ENCODE measurements around the gene TCP11L2.
A peak's percentile ranks its signal among the peaks of the same experiment; 100 is the strongest.

Gene TCP11L2

DNA sequence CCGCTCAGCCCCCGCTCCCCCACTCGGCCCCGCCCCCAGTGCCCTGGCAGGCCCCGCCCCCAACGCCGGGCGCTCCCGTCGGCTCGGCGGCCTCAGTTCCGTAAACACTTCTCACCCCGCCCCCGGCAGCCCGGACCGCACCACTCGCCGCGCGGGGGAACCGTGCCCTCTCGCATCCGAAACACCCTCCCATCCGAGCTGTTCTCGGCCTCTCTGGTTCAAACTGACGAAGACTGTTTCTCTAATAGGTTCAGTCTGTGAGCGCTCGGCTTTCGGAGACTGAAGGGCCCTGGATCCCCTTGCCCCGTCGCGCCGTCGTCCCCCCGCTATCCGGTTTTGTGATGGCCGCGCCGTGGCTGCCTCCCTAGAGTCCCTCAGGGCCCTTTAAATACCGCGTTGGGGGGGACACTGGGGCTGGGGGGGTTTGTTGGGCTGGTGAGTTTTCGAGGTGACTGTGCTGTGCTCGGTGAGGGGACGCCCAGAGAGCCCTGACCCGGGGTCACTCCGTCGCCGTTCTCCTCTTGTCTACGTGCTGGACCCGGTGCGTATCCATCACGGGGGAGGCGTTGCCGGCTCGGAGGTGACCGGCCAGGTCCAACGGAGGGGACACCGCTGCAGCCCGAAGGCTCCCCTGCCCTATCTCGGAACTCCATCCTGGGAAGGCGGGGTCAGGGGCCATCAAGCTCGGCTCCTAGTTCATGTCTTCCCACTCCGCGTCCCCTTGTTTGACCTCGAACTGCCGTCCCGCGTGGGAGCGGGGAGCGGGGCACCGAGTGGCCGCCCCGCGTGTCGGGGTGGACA is at the start of gene TCP11L2:
TSS of gene TCP11L2 (plus strand) at position 333 of the 801 bp plus-strand sequence. CDS start 8,343 bp downstream, outside the sequence.
- peak; percentile 84 to 89 for DNase-seq (ENCODE audit: low read depth in 1 of 2, low spot score in 1 of 2)

DNA sequence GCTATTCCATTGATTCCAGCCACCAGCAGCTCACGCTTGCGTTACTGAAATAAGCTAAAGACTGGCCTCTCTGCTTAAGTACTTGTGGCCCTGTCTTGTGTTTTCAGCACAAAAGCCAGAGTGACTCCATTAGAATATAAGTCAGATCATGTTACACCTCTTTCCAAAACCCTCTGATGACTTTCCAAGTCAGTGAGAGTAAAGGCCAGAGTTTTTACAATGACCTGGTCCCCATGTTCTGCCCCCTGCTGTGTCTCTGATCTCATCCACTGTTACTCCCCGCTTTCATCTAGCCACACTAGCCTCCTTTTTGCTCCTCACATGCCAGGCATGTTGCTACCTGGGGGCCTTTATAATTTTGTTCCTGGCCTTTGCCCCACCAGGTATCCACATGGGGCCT is 47.8 kb upstream of the TCP11L2 start:
- DNase-seq (ENCODE audit: low read depth in 1 of 2, low spot score in 1 of 2) = no peak

DNA sequence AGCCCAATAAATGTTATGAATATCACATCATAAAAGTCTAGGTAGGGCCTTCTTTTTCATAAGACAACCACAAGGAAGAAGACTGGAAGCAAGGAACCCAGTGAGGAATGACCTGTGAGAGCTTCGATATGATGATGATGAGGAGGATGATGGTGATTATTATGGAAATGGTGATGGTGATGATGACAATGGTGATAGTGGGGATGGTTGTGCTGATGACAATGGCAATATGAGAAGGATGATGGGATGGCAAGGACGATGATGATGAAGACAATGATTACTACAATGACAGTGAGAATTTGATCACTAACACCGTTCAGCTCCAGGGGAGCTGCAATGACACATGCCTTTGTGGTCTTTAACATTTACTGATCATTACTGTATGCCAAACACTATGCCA is 47.0 kb upstream of the TCP11L2 start:
- DNase-seq (ENCODE audit: low read depth in 1 of 2, low spot score in 1 of 2) = no peak

DNA sequence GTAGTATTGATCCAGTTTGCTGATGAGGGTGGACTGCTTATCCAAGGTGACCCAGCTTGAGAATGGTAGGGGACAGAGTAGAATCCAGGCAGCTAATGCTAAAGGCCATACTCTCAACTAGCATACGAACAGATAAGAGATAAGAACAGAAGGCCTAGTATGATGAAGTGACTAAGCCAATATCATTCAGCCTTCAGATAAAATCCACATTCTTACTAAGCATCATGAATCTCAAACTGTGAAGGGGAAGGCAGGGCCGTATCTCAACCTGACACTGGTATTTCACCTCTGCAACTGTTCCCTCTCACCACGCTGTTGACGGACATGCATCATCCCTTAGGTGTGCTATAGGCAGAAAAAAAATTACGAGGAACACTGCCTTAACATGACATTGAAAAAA is 46.6 kb upstream of the TCP11L2 start:
- no peak for DNase-seq (ENCODE audit: low read depth in 1 of 2, low spot score in 1 of 2)

DNA sequence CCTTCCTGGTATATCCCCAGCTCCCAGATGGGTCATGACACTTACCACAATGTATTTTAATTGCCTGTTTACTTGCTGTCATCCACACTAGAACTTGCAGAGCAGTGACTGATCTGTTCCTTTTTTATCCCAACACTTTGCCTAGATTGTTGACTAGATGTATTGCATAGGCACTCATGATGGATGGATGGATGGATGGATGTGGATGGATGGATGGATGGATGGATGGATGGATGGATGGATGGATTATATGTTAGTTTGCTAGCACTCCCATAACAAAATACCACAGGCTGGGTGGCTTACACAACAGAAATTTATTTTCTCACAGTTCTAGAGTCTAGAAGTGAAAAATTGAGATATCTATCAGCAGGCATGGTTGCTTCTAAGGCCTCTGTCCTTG is 46.0 kb upstream of the TCP11L2 start:
- no peak for DNase-seq (ENCODE audit: low read depth in 1 of 2, low spot score in 1 of 2)

DNA sequence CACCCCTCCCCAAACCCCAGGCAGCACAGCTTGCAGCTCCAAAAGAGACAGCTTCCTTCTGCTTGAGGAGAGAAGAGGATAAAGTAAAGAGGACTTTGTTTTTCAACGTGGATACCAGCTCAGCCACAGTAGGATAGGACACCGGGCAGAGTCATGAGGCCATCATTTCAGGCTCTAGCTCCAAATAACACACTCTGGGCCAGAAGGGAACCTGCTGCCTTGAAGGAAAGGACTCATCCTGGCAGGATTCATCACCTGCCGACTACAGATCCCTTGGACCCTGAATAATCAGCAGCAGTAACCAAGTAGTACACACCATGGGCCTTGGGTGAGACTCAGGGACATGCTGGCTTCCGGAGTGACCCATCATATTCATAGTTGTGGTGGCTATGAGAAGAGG is 44.3 kb upstream of the TCP11L2 start:
- no peak for DNase-seq (ENCODE audit: low read depth in 1 of 2, low spot score in 1 of 2)

DNA sequence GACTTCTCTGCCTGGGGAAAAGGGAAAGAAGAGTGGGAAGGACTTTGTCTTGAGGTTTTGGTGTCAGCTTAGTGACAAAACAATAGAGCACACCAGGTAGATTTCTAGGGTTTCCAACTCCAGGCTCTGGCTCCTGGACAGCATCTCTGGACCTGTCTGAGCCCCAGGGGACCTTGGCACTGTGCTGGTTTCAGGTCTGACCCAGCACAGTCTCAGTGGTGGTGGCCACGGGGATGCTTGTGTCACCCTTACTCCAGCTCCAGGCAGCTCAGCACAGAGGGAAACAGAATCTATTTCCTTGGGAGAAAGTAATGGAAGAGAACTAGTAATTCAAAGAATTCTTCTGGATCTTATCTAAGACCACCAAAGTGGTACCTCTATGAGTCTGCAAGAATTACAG is 43.6 kb upstream of the TCP11L2 start:
- no peak for DNase-seq (ENCODE audit: low read depth in 1 of 2, low spot score in 1 of 2)

DNA sequence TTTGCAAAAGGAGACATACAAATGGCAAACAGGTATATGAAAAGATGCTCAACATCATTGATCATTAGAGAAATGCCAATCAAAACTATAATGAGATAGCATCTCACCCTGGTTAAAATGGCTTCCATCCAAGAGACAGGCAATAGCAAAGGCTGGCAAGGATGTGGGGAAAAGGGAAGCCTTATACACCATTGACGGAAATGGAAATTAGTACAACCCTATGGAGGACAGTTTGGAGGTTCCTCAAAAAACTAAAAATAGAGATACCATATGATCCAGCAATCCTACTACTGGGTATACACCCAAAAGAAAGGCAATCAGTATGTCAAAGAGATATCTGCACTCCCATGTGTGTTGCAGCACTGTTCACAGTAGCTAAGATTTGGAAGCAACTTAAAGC is 37.4 kb upstream of the TCP11L2 start:
- DNase-seq (ENCODE audit: low read depth in 1 of 2, low spot score in 1 of 2) = no peak

DNA sequence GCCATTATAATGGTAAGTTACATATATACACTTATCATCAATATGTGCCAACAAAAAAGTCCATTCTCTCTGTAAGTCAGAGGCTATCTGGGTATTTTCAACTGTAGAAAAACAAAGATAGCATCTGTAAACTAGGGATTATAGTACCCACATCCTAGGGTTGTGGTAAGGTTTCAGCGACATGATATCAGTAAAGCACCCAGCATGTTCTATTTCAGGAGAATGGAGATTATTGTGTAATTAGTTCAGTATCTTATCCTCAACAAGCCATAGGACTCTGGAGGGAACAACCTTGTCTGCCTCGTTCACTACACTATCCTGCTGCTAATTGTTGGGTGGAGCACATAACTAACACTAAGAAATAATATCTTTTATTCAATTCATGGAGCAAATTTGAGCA is 35.0 kb upstream of the TCP11L2 start:
- no peak for DNase-seq (ENCODE audit: low read depth in 1 of 2, low spot score in 1 of 2)

DNA sequence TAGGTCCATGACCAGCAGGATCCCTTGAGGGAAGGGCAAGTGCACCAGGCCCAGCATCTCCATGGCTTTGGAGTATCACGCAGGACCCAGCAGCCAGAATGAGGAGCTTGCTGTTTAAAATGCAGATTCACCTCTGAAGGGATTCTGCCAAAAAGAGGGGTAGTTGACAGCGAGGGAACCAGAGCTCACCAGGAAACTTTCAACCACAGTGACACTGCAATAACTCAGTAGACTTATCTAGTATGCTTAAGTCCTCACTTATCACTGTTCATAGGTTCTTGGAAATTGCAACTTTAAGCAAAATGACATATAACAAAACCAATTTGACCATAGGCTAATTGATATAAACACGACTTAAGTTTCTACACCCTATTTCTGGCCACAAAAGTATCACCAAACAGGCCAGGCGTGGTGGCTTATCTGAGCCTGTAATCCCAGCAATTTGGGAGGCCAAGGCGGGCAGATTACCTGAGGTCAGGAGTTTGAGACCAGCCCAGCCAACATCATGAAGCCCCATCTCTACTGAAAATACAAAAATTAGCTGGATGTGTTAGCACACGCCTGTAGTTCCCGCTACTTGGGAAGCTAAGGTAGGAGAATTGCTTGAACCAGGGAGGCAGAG is 33.3 kb upstream of the TCP11L2 start:
- no peak for DNase-seq (ENCODE audit: low read depth in 1 of 2, low spot score in 1 of 2)

DNA sequence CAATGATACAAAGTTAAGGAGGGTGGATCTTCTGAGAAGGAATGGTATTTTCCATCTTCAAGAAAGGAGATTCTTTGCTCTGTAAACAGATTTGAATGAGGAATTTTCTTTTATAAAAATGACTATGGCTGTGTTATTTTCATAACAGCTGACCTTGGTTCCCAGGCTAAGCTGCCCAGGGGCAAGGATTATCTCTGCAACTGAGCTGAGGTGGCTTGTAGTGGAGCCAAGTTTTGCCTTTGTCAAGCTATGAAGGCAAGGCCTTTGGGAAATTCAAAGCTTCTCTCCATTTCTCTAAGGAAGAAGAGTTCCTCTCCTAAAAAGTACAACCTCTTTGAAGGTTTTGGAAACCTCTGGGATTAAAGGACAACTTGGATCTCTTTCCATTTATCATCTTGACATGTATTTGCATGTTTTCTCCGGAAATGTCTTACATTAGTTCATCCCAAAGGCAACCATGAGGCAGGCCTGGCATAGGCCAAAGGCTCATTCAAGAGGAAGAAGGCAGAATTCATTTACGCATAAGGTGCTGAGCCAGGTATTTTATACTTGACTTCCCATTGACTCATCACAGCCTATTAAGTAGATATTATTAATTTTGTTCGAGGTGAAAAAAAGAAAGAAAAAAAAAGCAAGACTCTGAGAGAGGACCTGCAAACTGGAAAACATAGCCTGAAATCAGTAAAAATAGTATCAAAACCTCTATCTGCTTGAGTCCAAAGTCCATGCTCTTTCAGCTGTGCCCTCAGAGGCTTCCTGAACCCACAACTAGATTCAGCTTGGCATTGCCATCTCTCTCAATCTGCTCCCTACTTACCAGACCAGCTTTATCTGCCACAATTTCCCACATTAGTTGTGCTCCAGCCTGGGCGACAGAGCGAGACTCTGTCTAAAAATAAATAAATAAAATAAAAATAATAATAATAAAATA is 30.7 kb upstream of the TCP11L2 start:
- DNase-seq (ENCODE audit: low read depth in 1 of 2, low spot score in 1 of 2) = no peak

DNA sequence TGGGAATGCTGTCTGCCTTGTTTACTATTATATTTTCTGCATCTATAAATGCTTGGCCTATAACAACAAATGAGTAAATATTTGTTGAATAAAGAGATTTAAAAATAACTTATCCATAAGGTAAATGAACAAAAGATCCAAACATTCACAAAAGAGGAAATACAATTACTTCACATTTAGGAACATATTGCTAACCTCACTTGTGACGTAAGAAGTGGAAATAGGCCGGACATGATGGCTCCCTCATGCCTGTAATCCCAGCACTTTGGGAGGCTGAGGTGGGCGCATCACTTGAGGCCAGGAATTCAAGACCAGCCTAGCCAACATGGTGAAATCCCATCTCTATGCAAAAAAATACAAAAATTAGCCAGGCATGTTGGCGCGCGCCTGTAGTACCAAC is 29.0 kb upstream of the TCP11L2 start:
- no peak for DNase-seq (ENCODE audit: low read depth in 1 of 2, low spot score in 1 of 2)

DNA sequence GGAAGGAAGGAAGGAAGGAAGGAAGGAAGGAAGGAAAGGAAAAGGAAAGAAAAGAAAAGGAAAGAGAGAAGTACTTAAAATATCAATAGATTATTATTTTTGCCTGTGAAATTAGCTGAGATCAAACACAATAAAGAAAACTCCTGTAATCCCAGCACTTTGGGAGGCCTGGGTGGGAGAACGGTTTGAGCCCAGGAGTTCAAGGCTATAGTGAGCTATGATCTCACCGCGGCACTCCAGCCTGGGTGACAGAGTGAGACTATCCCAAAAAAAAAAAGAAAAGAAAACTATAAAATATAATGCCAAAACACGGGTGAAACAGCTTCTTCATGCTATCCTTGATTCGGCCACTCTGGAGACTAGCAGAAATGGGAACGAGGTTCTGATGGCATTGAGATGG is 28.5 kb upstream of the TCP11L2 start:
- DNase-seq (ENCODE audit: low read depth in 1 of 2, low spot score in 1 of 2) = no peak

DNA sequence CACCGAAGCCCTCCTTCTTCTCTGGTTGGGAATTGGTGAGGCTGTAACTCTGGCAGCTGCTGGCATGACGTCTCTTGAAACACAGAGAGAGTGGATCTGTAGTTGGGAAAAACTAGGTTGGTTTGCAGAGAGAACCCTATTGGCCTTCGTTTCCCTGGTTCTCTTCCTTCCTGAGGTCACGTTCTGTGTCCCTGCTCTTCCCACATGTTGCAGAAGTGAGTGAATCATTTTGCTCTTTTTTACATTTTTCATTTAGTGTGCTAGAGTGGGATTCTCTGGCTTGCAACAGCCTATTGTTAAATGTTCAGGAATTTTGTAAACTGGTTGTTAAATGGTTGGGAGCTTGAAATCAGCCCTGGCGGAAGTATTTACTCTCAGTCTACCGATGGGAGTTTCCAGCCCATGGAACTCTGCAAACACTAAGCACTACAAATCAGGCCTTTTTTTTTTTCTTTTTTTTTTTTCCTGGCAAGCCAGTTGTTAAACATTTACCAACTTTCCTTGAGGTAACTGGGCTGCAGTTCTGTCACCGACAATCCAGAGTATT is 27.9 kb upstream of the TCP11L2 start:
- DNase-seq (ENCODE audit: low read depth in 1 of 2, low spot score in 1 of 2) = no peak

DNA sequence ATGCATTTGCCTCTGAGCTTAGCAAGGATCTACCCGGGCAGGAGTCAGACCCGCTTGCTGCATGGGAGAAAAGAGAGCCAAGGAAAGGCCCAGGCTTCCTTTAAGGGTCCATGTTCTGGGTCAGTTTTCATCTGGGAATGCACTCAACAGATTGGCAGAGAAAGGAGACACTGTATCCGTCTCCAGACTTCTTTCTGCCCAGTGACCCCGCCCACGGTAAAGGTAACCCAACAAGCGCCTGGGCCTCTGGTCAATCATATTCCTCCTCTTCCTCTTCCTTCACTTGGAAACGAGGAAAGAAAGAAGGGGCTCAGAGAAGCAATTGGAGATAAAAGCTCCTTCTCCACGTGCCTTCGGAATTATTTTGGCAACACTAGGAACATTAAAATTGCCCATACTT is 27.1 kb upstream of the TCP11L2 start:
- DNase-seq (ENCODE audit: low read depth in 1 of 2, low spot score in 1 of 2) = no peak

DNA sequence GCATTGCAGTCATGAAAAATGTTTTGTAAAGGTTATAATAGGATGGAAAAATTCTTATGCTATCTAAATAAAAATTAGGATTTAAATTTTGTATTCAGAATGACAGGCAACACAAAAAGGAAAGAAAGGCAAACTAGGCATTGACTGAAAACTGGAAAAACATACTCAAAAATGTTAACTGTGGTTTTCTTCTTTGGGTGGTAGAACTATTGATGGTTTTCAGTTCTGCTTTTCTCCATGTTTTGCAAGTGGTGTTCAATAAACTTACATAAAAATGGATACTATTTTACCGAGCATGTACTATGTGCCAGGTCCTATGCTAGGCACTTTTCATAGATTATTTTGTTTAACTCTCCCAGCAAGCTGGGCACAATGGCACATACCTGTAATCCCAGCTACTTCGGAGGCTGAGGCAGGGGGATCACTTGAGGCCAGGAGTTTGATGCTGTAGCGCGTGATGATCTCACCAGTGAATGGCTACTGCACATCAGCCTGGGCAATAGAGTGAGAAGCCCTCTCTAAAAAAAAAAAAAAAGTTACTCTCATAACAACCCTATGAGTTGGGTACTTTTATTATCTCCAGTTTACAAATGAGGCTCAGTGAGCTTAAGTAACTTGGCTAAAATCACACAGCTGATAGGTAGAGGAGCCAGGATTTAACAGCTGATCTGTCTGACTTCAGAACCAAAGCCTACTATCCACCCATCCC is 26.3 kb upstream of the TCP11L2 start:
- DNase-seq (ENCODE audit: low read depth in 1 of 2, low spot score in 1 of 2) = no peak

DNA sequence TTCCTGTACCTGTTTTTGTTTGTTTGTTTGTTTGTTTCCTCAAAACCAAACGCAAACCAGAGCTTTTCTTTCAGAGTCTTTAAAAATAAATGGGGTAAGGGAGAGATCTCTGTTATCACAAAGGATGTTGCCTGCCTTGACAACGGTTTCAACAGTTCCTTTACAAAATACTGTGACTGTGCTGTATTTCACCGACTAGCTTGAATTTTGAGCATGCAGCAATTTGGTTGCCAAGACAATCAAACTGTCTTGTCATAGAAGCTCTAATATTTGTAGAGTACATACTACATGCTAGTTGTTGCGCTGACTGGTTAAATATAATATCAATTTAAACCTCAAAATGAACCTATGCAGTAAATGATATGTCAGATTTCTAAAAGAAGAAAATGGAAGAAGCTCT is 22.4 kb upstream of the TCP11L2 start:
- DNase-seq (ENCODE audit: low read depth in 1 of 2, low spot score in 1 of 2) = no peak

DNA sequence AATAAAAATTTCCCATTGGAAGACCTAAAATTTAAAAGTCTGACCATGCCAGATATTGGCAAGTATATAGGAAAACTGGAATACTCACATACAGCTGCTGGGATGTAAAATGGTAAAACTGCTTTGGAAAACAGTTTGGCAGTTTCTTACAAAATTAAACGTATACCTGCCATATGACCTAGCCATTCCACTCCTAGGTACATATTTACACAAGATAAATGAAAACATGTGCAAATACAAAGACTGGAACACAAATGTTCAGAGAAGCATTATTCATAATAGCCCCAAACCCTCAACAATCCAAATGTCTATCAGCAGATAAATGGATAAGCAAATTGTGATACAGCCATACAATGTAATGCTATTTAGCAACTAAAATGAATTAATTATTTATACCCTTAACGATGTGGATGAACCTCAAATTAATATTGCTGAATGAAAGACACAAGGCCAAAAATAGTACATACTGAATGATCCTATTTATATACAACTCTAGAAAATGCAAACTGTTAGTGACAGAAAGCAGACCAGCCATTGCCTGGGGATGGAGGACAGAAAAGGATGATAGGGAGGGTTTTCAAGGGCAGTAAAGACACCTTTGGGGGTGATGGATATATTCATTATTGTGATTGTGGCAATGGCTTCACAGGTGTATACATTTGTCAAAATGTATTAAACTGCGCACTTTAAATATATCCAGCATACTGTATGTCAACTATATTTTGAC is 21.3 kb upstream of the TCP11L2 start:
- no peak for DNase-seq (ENCODE audit: low read depth in 1 of 2, low spot score in 1 of 2)

DNA sequence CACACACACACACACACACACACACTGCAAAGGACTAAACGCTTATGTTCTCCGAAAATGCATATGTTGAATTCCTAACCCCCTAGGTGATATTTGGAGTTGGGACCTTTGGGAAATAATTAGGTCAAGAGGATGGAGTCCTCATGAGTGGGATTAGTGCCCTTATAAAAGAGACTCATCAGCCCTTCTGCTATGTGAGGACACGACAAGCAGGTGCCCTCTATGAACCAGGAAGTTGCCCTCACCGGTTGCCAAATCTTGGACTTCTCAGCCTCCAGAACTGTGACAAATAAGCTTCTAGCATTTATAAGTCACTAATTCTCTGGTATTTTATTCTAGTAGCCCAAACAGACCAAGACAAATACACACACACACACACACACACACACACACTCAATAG is 20.7 kb upstream of the TCP11L2 start:
- no peak for DNase-seq (ENCODE audit: low read depth in 1 of 2, low spot score in 1 of 2)

DNA sequence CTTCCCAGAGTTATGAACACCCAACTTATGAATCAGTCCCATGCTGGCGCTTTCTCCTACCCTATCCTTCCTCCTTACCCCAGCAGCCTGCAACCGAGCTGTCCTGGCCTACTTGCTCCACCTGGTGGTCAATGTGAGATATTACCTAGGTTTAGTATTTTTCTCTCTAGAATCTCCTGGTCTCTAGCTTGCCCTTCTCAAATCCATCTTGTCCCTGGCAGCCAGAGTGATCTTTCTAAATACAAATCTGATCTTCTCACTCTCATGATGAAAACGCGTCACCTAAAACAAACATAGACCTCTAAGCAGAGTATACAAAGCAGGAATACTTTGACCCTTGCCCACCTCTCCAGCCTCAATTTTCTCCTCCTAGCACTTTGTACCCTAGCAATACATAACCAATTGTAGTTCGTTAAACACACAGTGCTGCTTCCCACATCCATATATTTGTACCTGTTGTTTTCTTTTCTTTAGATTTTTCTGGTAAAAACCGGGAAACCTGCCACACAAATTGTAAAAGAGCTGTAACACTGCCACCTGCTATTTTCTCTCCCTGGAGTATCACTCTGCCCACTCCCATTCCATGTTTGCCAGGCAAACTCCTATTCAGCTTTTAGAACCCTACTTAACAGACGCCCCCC is 20.0 kb upstream of the TCP11L2 start:
- peak; percentile 10 to 20 for DNase-seq (ENCODE audit: low read depth in 1 of 2, low spot score in 1 of 2)
